Glutamatergic neuron (in vitro differentiated cells): ENCODE data around the gene MUC13. TPM values are rescaled to one million over a fixed set of nuclear protein-coding genes. Genes with fewer than 3 reads are reported as not detected.

Source experiments
- DNase-seq: peaks from one replicate; pipeline ENCODE4 v3.0.0; 2022
- H3K27ac Mint-ChIP-seq: one replicate; pipeline ENCODE4 v1.8.0; 2020; ENCODE audit warnings: mild to moderate bottlenecking, mixed read lengths, inconsistent platforms; ENCODE audit not compliant: unreplicated experiment
- H3K27me3 Mint-ChIP-seq: one replicate; pipeline ENCODE4 v1.8.0; 2020; ENCODE audit warnings: mild to moderate bottlenecking, moderate library complexity, mixed read lengths, inconsistent platforms; ENCODE audit not compliant: unreplicated experiment
- H3K36me3 Mint-ChIP-seq: one replicate; pipeline ENCODE4 v1.8.0; 2020; ENCODE audit warnings: mild to moderate bottlenecking, mixed read lengths, inconsistent platforms; ENCODE audit not compliant: unreplicated experiment
- H3K4me1 Mint-ChIP-seq: one replicate; pipeline ENCODE4 v1.8.0; 2020; ENCODE audit warnings: mild to moderate bottlenecking, low read depth, mixed read lengths, inconsistent platforms; ENCODE audit not compliant: unreplicated experiment
- H3K4me3 Mint-ChIP-seq: one replicate; pipeline ENCODE4 v1.8.0; 2020; ENCODE audit warnings: mild to moderate bottlenecking, mixed read lengths, inconsistent platforms; ENCODE audit not compliant: unreplicated experiment
- H3K9me3 Mint-ChIP-seq: one replicate; pipeline ENCODE4 v1.8.0; 2020; ENCODE audit warnings: mild to moderate bottlenecking, moderate library complexity, mixed read lengths, inconsistent platforms; ENCODE audit not compliant: unreplicated experiment
- CTCF ChIP-seq: fragments of 200-600 bp; sonication (generic); IDR thresholded peaks from one replicate; pipeline ENCODE4 v1.5.0; 2021; ENCODE audit not compliant: partially characterized antibody, unreplicated experiment
- long read RNA-seq: library from polyadenylated mRNA; unstranded; transcript quantifications from one replicate; pipeline ENCODE4 v2.0.0, GENCODE V29; 2020; ENCODE audit not compliant: unreplicated experiment
- total RNA-seq: library from RNA; stranded (reverse); fragmentation: NEBNext Ultra II Directional; extraction: Animal tissue kit (Norgen Biotek cat#: 25700); gene quantifications from one replicate; pipeline ENCODE4 v1.2.1, GENCODE V29; 2021; ENCODE audit not compliant: unreplicated experiment

Gene MUC13
- total RNA-seq, result not detected
- long read RNA-seq, result 0 reads

- Mint-ChIP-seq H3K27me3 (no peaks in the 10 kb centered on the region), H3K4me1 (no peaks in the 10 kb centered on the region), H3K27ac (no peak within 1 kb of the TSS), H3K4me3 (no peak within 1 kb of the TSS), H3K36me3 (no peaks in the 10 kb centered on the region), H3K9me3 (no peaks in the 10 kb centered on the region)
- no peak for DNase-seq
- TF ChIP-seq CTCF, result no peak
These were observed at the start of gene MUC13 for GRCh38 chr3:124934577-124934976. MUC13 (minus strand) TSS chr3:124934751; CDS start chr3:124934712, 39 bp downstream.

- no peaks in the 10 kb centered on the region for H3K36me3 Mint-ChIP-seq
- peaks cover 7% of the 10 kb centered on the region for H3K27me3 Mint-ChIP-seq
- no peak for DNase-seq
- no peak overlapping the region for H3K4me3 Mint-ChIP-seq
- no peaks in the 10 kb centered on the region for H3K9me3 Mint-ChIP-seq
- H3K27ac Mint-ChIP-seq, result no peak overlapping the region
- H3K4me1 Mint-ChIP-seq, result peaks cover 2% of the 10 kb centered on the region
- no peak for TF ChIP-seq CTCF
These were observed 48.3 kb upstream of the MUC13 start for GRCh38 chr3:124982855-124983254.

GRCh38 chr3:124981472-124981871, 46.9 kb upstream of the MUC13 start:
- Mint-ChIP-seq H3K27me3 (peaks cover 7% of the 10 kb centered on the region), H3K36me3 (no peaks in the 10 kb centered on the region), H3K9me3 (no peaks in the 10 kb centered on the region), H3K27ac (no peak overlapping the region), H3K4me3 (no peak overlapping the region), H3K4me1 (peaks cover 2% of the 10 kb centered on the region)
- TF ChIP-seq CTCF, result no peak
- DNase-seq, result no peak

- no peaks in the 10 kb centered on the region for H3K9me3 Mint-ChIP-seq
- no peaks in the 10 kb centered on the region for H3K36me3 Mint-ChIP-seq
- no peak overlapping the region for H3K27ac Mint-ChIP-seq
- no peak for TF ChIP-seq CTCF
- H3K4me3 Mint-ChIP-seq, result no peak overlapping the region
- no peak for DNase-seq
- peaks cover 7% of the 10 kb centered on the region for H3K27me3 Mint-ChIP-seq
- no peaks in the 10 kb centered on the region for H3K4me1 Mint-ChIP-seq
These were observed 44.1 kb upstream of the MUC13 start for GRCh38 chr3:124978627-124979026.

GRCh38 chr3:124976383-124976782, 41.8 kb upstream of the MUC13 start:
- H3K4me3 Mint-ChIP-seq, result no peak overlapping the region
- no peak for DNase-seq
- H3K27ac Mint-ChIP-seq, result no peak overlapping the region
- peaks cover 5% of the 10 kb centered on the region for H3K27me3 Mint-ChIP-seq
- H3K36me3 Mint-ChIP-seq, result no peaks in the 10 kb centered on the region
- no peaks in the 10 kb centered on the region for H3K4me1 Mint-ChIP-seq
- no peak for TF ChIP-seq CTCF
- H3K9me3 Mint-ChIP-seq, result no peaks in the 10 kb centered on the region
